Heart left ventricle (tissue), 16 donors: ENCODE data around the gene TMPRSS5. TPM values are rescaled to one million over a fixed set of nuclear protein-coding genes. Genes with fewer than 3 reads are reported as not detected.

Source experiments
- ATAC-seq, 4 donors: fragments of 200-7000 bp; cut with Tn5 transposase; one replicate each; pipeline ENCODE4 v1.9.1; 2020 to 2022; ENCODE audit warnings: moderate library complexity in 4 of 4, mild to moderate bottlenecking in 3 of 4, moderate number of reproducible peaks in 1 of 4
- DNase-seq, 5 donors: peaks; one replicate each; pipeline ENCODE4 v3.0.0-alpha.2; 2020
- H3K27ac ChIP-seq, 12 donors: fragments of 200-600 bp; sonication (generic) in 4 of 12; one replicate each; pipeline versions ENCODE4 v1.5.0 to v1.8.0; 2016 to 2022; ENCODE audit warnings: mild to moderate bottlenecking in 2 of 12
- H3K27me3 ChIP-seq, 9 donors: fragments of 200-600 bp; sonication (generic) in 2 of 9; one replicate each; pipeline versions ENCODE4 v1.5.1 to v1.8.0; 2016 to 2022; ENCODE audit warnings: mild to moderate bottlenecking in 3 of 9
- H3K36me3 ChIP-seq, 9 donors: fragments of 200-600 bp; sonication (generic) in 2 of 9; one replicate each; pipeline versions ENCODE4 v1.5.0 to v1.8.0; 2018 to 2022; ENCODE audit warnings: mild to moderate bottlenecking in 2 of 9
- H3K4me1 ChIP-seq, 12 donors: fragments of 200-600 bp; sonication (generic) in 4 of 12; one replicate each; pipeline versions ENCODE4 v1.5.0 to v1.8.0; 2016 to 2022; ENCODE audit warnings: mild to moderate bottlenecking in 3 of 12
- H3K4me3 ChIP-seq, 12 donors: fragments of 200-600 bp; sonication (generic) in 4 of 12; one replicate each; pipeline versions ENCODE4 v1.5.0 to v1.8.0; 2017 to 2022; ENCODE audit warnings: mild to moderate bottlenecking in 9 of 12, moderate library complexity in 4 of 12
- H3K9me3 ChIP-seq, 12 donors: fragments of 200-600 bp; sonication (generic) in 4 of 12; one replicate each; pipeline versions ENCODE4 v1.5.0 to v1.8.0; 2016 to 2022; ENCODE audit warnings: mild to moderate bottlenecking in 1 of 12
- POLR2A ChIP-seq, 2 donors: fragments of 450-650 bp; IDR thresholded peaks; one replicate each; pipeline ENCODE4 v1.6.1; 2017; ENCODE audit warnings: antibody characterized with exemption in 2 of 2, mild to moderate bottlenecking in 2 of 2, moderate library complexity in 2 of 2
- WGBS, 4 donors: extraction: QIAGEN DNeasy Blood & Tissue Kit in 2 of 4; methylation state at CpG; one replicate each; pipeline versions ENCODE4 v1.1.5 to v1.1.7; 2013 to 2018; 5-methylcytosine and 5-hydroxymethylcytosine counted together
- intact Hi-C, 10 donors: fragments of 100-400 bp; cut with DNase I; formaldehyde crosslinking; loops; one replicate each; pipeline versions ENCODE4 v1.11.1 to v1.14.2; 2022
- polyA plus RNA-seq, 2 donors: library from polyadenylated mRNA; stranded (reverse); fragments of 200-250 nt; gene quantifications; one replicate each; pipeline ENCODE4 v1.2.3, GENCODE V29; 2013
- total RNA-seq, 9 donors: library from RNA; depleted of rRNA in 2 of 9; stranded (reverse); fragments of >200 nt in 2 of 9; fragmentation: NEBNext Ultra II Directional in 3 of 9; extraction: Animal tissue kit (Norgen Biotek cat#: 25700) in 3 of 9; gene quantifications; one replicate each; pipeline versions ENCODE4 v1.1.0 to v1.2.4, GENCODE V29; 2016 to 2023
- TF ChIP-seq, protein P1 (sequence below), 12 donors: fragments of 200-600 bp; sonication (generic) in 4 of 12; IDR thresholded peaks; one replicate each; pipeline versions ENCODE4 v1.5.0 to v1.8.0; 2018 to 2022; ENCODE audit warnings: antibody characterized with exemption in 12 of 12, mild to moderate bottlenecking in 5 of 12
- donor health status: ischemic (EF 13 %, LVEDD 7.1; RV severe dilation, severe dysfunction).
- donor health status: healthy with polysubstance abuse.
- donor health status: DM: no; HTN: yes; CAD: no.
- donor health status: DM: no; HTN: no; CAD: no.
- donor health status: ischemic (EF 25% LVEDD 6.9; RV normal size, moderate dysfunction).
- donor health status: ischemic (EF 25% LVEDD 5.7; RV mildly dilated, moderate dysfunction).
- donor health status: healthy.
- donor health status: DM: yes; HTN: yes; CAD: no.
- donor health status: ischemic (EF 35%, LVEDD 5.7; RV mildly dilated, moderate dysfunction).
- donor health status: nonischemic (EF 11% LVEDD 7.7; RV severe dilation, severe dysfunction).
- donor health status: DM: yes; HTN: yes; CAD: no.
- donor health status: PGD.
- donor health status: ischemic (EF 29% LVEDD 5.4; RV normal size, mild dysfunction).
- donor health status: nonischemic (EF 23%, LVEDD 6.1; RV moderate dilation, normal function).

TMPRSS5 gene
- total and polyA plus RNA-seq, 11 donors: 0.15 to 1.2 (median 0.47) TPM; not detected in 1

DNA sequence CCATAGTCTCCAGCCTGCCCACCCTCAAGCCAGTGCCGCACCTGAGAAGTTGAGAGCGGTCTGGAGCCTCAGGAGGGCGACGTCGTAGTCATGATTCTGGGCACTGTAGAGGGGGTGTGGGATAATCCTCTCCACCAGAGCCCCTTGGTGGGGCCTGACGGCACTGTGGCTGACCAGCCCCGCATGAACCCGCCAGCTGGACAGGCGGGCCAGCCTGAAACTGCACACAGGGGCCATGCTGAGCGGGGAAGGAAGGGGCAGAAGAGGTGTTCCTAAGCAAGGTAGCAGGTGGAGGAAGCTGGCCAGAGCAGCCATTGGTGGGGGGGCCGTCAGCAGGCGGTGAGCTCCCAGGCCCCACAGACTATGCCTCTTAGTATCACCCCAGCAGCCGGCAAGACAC is 13.1 kb downstream of the TMPRSS5 start:
- Histone ChIP-seq H3K4me3 (no peak overlapping the region), H3K36me3 (peaks cover 0 to 7% (median 0%) of the 10 kb centered on the region in 9 donors), H3K27ac (no peak overlapping the region), H3K9me3 (no peaks in the 10 kb centered on the region), H3K4me1 (peaks cover 0 to 4% (median 0%) of the 10 kb centered on the region in 12 donors), H3K27me3 (no peaks in the 10 kb centered on the region)
- no peak for ATAC-seq
- TF ChIP-seq POLR2A (IDR thresholded peaks at IDR 0.05): no peak
- TF ChIP-seq, protein P1, sequence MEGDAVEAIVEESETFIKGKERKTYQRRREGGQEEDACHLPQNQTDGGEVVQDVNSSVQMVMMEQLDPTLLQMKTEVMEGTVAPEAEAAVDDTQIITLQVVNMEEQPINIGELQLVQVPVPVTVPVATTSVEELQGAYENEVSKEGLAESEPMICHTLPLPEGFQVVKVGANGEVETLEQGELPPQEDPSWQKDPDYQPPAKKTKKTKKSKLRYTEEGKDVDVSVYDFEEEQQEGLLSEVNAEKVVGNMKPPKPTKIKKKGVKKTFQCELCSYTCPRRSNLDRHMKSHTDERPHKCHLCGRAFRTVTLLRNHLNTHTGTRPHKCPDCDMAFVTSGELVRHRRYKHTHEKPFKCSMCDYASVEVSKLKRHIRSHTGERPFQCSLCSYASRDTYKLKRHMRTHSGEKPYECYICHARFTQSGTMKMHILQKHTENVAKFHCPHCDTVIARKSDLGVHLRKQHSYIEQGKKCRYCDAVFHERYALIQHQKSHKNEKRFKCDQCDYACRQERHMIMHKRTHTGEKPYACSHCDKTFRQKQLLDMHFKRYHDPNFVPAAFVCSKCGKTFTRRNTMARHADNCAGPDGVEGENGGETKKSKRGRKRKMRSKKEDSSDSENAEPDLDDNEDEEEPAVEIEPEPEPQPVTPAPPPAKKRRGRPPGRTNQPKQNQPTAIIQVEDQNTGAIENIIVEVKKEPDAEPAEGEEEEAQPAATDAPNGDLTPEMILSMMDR (IDR thresholded peaks at IDR 0.05): no peak
- intact Hi-C loops: no loop called here
- WGBS, 4 donors: 90 to 96% (median 91%) methylated on average over 9 to 13 of the region's 13 CpGs
- no peak for DNase-seq

DNA sequence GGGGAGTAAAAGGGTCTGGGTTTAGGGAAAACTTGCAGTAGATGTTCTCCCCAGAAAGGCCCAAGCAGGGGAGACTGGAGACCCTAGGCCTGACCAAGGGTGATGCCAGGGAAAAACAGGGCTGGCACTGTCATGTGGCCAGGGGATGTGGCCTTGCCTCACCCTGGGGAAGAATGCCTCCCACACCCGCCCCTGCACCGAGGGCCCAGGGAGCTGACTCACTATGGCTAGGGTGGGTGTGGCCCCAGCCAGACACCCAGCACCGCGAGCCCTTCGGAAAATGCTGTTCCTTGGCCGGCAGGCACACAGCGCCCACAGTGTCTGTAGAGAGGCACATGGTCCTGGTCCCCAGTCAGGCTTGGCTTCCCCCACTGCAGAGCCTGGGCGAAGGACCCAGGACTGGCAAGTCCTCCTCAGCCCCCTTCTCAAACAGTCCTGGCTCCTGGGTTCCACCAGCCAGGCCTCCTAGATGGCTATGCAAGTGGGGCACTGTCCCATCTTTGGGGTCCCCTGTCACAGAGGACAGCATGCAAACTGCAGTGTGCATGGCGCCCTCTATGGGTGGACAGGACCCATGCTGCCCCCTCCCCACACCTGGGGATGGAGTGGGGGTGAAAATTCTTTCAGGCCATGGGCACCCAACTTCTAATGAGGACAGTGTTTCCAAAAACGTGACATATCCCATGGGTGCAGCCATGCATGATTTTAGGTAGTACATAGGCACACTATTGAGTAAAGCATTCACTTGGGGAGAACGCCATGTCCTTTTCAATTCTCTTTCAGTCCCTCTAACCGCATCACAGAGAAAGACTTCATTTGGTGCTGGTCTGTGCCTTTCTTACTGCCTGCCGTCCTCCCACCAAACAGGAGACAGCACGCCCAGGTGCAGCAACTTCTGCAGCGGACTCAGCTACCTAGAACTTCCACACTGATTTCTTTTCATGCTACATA is 15.2 kb downstream of the TMPRSS5 start:
- ATAC-seq: peak; percentile 15 to 93 (median 58)
- no peaks in the 10 kb centered on the region for H3K9me3 ChIP-seq
- H3K36me3 ChIP-seq: no peaks in the 10 kb centered on the region
- no peaks in the 10 kb centered on the region for H3K27me3 ChIP-seq
- peaks cover 0 to 4% (median 0%) of the 10 kb centered on the region in 12 donors for H3K4me1 ChIP-seq
- WGBS, 4 donors: 69 to 82% (median 80%) methylated on average over 9 to 15 of the region's 15 CpGs
- no peak overlapping the region for H3K27ac ChIP-seq
- DNase-seq: peak in 1 of 5 donors; percentile 53
- intact Hi-C loops: no loop called here
- no peak for TF ChIP-seq POLR2A (IDR thresholded peaks at IDR 0.05)
- TF ChIP-seq, protein P1 (IDR thresholded peaks at IDR 0.05): peak in 10 of 12 donors; percentile 12 to 48 (median 32)
- no peak overlapping the region for H3K4me3 ChIP-seq

GRCh38 chr11:113689768-113690618 is 16.1 kb downstream of the TMPRSS5 start:
- Histone ChIP-seq H3K27ac (no peak overlapping the region), H3K4me3 (no peak overlapping the region), H3K4me1 (peaks cover 0 to 4% (median 0%) of the 10 kb centered on the region in 12 donors), H3K36me3 (no peaks in the 10 kb centered on the region), H3K27me3 (no peaks in the 10 kb centered on the region), H3K9me3 (no peaks in the 10 kb centered on the region)
- ATAC-seq (peak in 1 of 4 donors; percentile 11), DNase-seq (no peak)
- TF ChIP-seq POLR2A (IDR thresholded peaks at IDR 0.05): no peak
- TF ChIP-seq, protein P1 (IDR thresholded peaks at IDR 0.05): no peak
- intact Hi-C loops: no loop called here
- 91 to 96% (median 95%) methylated on average over 19 of the region's 19 CpGs for WGBS, 4 donors
